Omental fat pad (tissue), 4 donors: Measurements from ENCODE around the gene CYP27B1. TPM values are rescaled to one million over a fixed set of nuclear protein-coding genes. Genes with fewer than 3 reads are reported as not detected.

Source experiments
- ATAC-seq: fragments of 150-250 bp; one replicate; pipeline ENCODE4 v1.9.1; 2016; ENCODE audit warnings: mild to moderate bottlenecking, moderate library complexity; ENCODE audit not compliant: low FRiP score
- DNase-seq: peaks from one replicate; pipeline ENCODE4 v3.0.0-alpha.2; 2019; ENCODE audit warnings: low spot score
- small RNA-seq: library from RNA; depleted of rRNA; stranded (forward); fragments of <200 nt; gene quantifications from one replicate; pipeline ENCODE3, GENCODE V24; 2016
- total RNA-seq, 4 donors: library from RNA; depleted of rRNA; stranded (reverse); fragments of >200 nt; gene quantifications; one replicate each; pipeline ENCODE4 v1.1.0, GENCODE V29; 2016
- TF ChIP-seq, protein P1 (sequence below), 3 donors: fragments of 450-650 bp; IDR thresholded peaks; one replicate each; pipeline ENCODE4 v1.5.1; 2016 to 2017; ENCODE audit warnings: antibody characterized with exemption in 3 of 3, mild to moderate bottlenecking in 3 of 3, moderate library complexity in 2 of 3

CYP27B1 gene
- total RNA-seq, 4 donors from 2014 or later, result 0.19 to 5.6 (median 2.8) TPM; not detected in 1

DNA sequence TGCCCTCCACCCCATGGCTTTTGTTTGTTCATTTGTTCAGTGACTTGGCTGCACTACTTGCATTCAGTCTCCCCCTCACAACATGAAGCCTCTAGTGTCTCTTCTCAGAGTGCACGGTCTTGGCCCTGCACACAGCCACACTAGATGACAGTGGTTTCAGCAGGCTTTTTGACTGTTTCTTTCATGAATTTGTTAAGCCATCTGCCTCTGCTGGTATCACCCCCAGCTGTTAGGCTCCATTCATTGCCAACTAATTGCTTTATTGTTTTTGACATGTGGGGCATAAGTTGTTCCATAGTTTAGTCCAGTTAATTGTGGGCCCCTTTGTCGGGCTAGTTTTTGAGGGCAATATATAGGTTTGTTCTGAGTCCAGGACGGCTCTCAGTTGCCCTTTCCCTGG is 54.2 kb downstream of the CYP27B1 start:
- ATAC-seq (no peak), DNase-seq (no peak)

More for the DNA sequence above, 54.2 kb downstream of the CYP27B1 start:
- TF ChIP-seq, protein P1, sequence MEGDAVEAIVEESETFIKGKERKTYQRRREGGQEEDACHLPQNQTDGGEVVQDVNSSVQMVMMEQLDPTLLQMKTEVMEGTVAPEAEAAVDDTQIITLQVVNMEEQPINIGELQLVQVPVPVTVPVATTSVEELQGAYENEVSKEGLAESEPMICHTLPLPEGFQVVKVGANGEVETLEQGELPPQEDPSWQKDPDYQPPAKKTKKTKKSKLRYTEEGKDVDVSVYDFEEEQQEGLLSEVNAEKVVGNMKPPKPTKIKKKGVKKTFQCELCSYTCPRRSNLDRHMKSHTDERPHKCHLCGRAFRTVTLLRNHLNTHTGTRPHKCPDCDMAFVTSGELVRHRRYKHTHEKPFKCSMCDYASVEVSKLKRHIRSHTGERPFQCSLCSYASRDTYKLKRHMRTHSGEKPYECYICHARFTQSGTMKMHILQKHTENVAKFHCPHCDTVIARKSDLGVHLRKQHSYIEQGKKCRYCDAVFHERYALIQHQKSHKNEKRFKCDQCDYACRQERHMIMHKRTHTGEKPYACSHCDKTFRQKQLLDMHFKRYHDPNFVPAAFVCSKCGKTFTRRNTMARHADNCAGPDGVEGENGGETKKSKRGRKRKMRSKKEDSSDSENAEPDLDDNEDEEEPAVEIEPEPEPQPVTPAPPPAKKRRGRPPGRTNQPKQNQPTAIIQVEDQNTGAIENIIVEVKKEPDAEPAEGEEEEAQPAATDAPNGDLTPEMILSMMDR (IDR thresholded peaks at IDR 0.05), result no peak

Small RNAs within 50 kb of the gene (small RNA-seq; reads per million reads assigned to genes)
- gene RNU6-1083P, result not detected

Other genes with a start within 250 kb of the CYP27B1 start
- gene DDIT3, start 246.6 kb downstream of the CYP27B1 start, total RNA-seq, result 10 to 100 TPM; 31.5 to 66.6 (median 35.5) TPM
- 10 to 100 TPM; 11.8 to 40.2 (median 15.2) TPM for gene MBD6, start 244.3 kb downstream of the CYP27B1 start, total RNA-seq
- gene DCTN2, start 219.9 kb downstream of the CYP27B1 start, total RNA-seq, result 100 to 1,000 TPM in 3 of 4 donors, 10 to 100 TPM in 1; 96.0 to 134 (median 123) TPM
- under 1 TPM in 2 of 4 donors, not detected in 2; 0.09 to 0.13 TPM for gene KIF5A, start 217.0 kb downstream of the CYP27B1 start, total RNA-seq
- gene PIP4K2C, start 175.9 kb downstream of the CYP27B1 start, total RNA-seq, result 10 to 100 TPM; 16.9 to 21.3 (median 17.6) TPM
- 10 to 100 TPM in 3 of 4 donors, 1 to 10 TPM in 1; 8.0 to 21.7 (median 13.3) TPM for gene DTX3, start 162.3 kb downstream of the CYP27B1 start, total RNA-seq
- 10 to 100 TPM; 14.7 to 28.8 (median 20.0) TPM for gene ARHGEF25, start 155.6 kb downstream of the CYP27B1 start, total RNA-seq
- 1 to 10 TPM in 2 of 4 donors, under 1 TPM in 2; 0.36 to 3.0 (median 1.0) TPM for gene B4GALNT1, start 133.9 kb downstream of the CYP27B1 start, total RNA-seq
- 100 to 1,000 TPM; 259 to 325 (median 286) TPM for gene OS9, start 72.9 kb downstream of the CYP27B1 start, total RNA-seq
- 1 to 10 TPM; 1.2 to 7.1 (median 1.9) TPM for gene AGAP2, start 28.3 kb downstream of the CYP27B1 start, total RNA-seq
- gene TSPAN31, start 22.0 kb downstream of the CYP27B1 start, total RNA-seq, result 10 to 100 TPM; 41.8 to 70.7 (median 65.7) TPM
- gene CDK4, start 14.8 kb downstream of the CYP27B1 start, total RNA-seq, result 10 to 100 TPM; 81.9 to 96.2 (median 89.0) TPM
- gene MARCHF9, start 12.0 kb downstream of the CYP27B1 start, total RNA-seq, result 1 to 10 TPM; 2.4 to 8.7 (median 5.1) TPM
- 10 to 100 TPM; 11.2 to 39.3 (median 15.2) TPM for gene METTL1, start 5.0 kb upstream of the CYP27B1 start, total RNA-seq
- gene EEF1AKMT3, start 5.5 kb upstream of the CYP27B1 start, total RNA-seq, result 10 to 100 TPM in 1 of 4 donors, 1 to 10 TPM in 3; 6.1 to 10.9 (median 9.3) TPM
- gene TSFM, start 15.7 kb upstream of the CYP27B1 start, total RNA-seq, result 10 to 100 TPM; 20.2 to 36.6 (median 25.6) TPM
- gene AVIL, start 51.7 kb upstream of the CYP27B1 start, total RNA-seq, result 1 to 10 TPM; 6.4 to 9.5 (median 8.7) TPM
- 100 to 1,000 TPM; 106 to 179 (median 150) TPM for gene CTDSP2, start 79.7 kb upstream of the CYP27B1 start, total RNA-seq
- 10 to 100 TPM in 2 of 4 donors, 1 to 10 TPM in 2; 3.6 to 18.3 (median 7.9) TPM for gene ATP23, start 174.5 kb upstream of the CYP27B1 start, total RNA-seq